A673 (cell line): ENCODE results near the gene DIP2C. TPM values are rescaled to one million over a fixed set of nuclear protein-coding genes. Genes with fewer than 3 reads are reported as not detected.
A peak's percentile ranks its signal among the peaks of the same experiment; 100 is the strongest.

ENCODE experiments used
- BruUV-seq: library from RNA; stranded (reverse); fragments of 400-500 nt; replicated peaks from 2 replicates; lab custom pipeline; 2021; lab: Mats Ljungman, UMichigan
- CTCF ChIA-PET: fragments of 300-600 bp; sonication (Branson Sonifier 250); formaldehyde crosslinking; loops from one replicate; lab custom pipeline; 2022; ENCODE audit warnings: antibody characterized with exemption; lab: Charles Lee
- POLR2A ChIA-PET: fragments of 300-600 bp; sonication (Branson Sonifier 250); formaldehyde crosslinking; loops from one replicate; lab custom pipeline; 2022; ENCODE audit warnings: antibody characterized with exemption; ENCODE audit not compliant: low non-redundant PET; lab: Charles Lee
- DNase-seq: peaks from one replicate; pipeline ENCODE4 v3.0.0-alpha.2; 2015; ENCODE audit warnings: low spot score
- H3K27ac ChIP-seq: fragments of 200-600 bp; sonication (generic); 2 replicates; pipeline ENCODE4 v1.5.1; 2016; ENCODE audit warnings: mixed run types, low read depth, mild to moderate bottlenecking, mixed read lengths, antibody characterized with exemption, low read length; ENCODE audit not compliant: poor library complexity, severe bottlenecking
- H3K27me3 ChIP-seq: fragments of 200-600 bp; sonication (generic); replicated peaks from 2 replicates; pipeline ENCODE4 v1.6.1; 2017; ENCODE audit warnings: mixed run types, low read depth, mild to moderate bottlenecking, mixed read lengths, antibody characterized with exemption, low read length; ENCODE audit not compliant: insufficient read depth, poor library complexity
- H3K36me3 ChIP-seq: fragments of 200-600 bp; sonication (generic); 2 replicates; pipeline ENCODE4 v1.6.1; 2016; ENCODE audit warnings: mixed run types, mild to moderate bottlenecking, mixed read lengths, antibody characterized with exemption, low read length; ENCODE audit not compliant: insufficient read depth, poor library complexity, severe bottlenecking
- H3K4me1 ChIP-seq: fragments of 200-600 bp; sonication (generic); 2 replicates; pipeline ENCODE4 v1.6.1; 2017; ENCODE audit warnings: mixed run types, mild to moderate bottlenecking, mixed read lengths, antibody characterized with exemption, low read length; ENCODE audit not compliant: insufficient read depth, poor library complexity, severe bottlenecking
- H3K4me3 ChIP-seq: fragments of 200-600 bp; sonication (generic); 2 replicates; pipeline ENCODE4 v1.5.1; 2016; ENCODE audit warnings: low read depth, mixed run types, mild to moderate bottlenecking, mixed read lengths, low read length; ENCODE audit not compliant: poor library complexity, severe bottlenecking
- H3K9me3 ChIP-seq: fragments of 200-600 bp; sonication (generic); 2 replicates; pipeline ENCODE4 v1.6.1; 2016; ENCODE audit warnings: mixed run types, low read depth, mild to moderate bottlenecking, mixed read lengths, antibody characterized with exemption, low read length; ENCODE audit not compliant: poor library complexity, severe bottlenecking
- EZH2 ChIP-seq: fragments of 200-600 bp; sonication (generic); IDR thresholded peaks from 2 replicates; pipeline ENCODE4 v1.6.1; 2017; ENCODE audit warnings: borderline replicate concordance, low read depth, mild to moderate bottlenecking, mixed read lengths, antibody characterized with exemption, low read length; ENCODE audit not compliant: poor library complexity, severe bottlenecking
- intact Hi-C: fragments of 100-400 bp; cut with micrococcal nuclease; formaldehyde crosslinking; loops from one replicate; pipeline ENCODE4 v1.10.0; 2022; ENCODE audit not compliant: unreplicated experiment
- total RNA-seq: library from RNA; stranded (reverse); gene quantifications from 2 replicates; pipeline ENCODE4 v1.2.3, GENCODE V29; 2021
- TF ChIP-seq, protein P1 (sequence below): fragments of 300-800, 200-600 bp; sonication (generic); conservative IDR thresholded peaks from 2 replicates; pipeline ENCODE4 v1.5.1; 2017; ENCODE audit warnings: low read depth, mild to moderate bottlenecking, antibody characterized with exemption, low read length, moderate library complexity, mixed read lengths

The DIP2C gene
- total RNA-seq, 1 experiment from 2014 or later: 13.2 TPM

DNA sequence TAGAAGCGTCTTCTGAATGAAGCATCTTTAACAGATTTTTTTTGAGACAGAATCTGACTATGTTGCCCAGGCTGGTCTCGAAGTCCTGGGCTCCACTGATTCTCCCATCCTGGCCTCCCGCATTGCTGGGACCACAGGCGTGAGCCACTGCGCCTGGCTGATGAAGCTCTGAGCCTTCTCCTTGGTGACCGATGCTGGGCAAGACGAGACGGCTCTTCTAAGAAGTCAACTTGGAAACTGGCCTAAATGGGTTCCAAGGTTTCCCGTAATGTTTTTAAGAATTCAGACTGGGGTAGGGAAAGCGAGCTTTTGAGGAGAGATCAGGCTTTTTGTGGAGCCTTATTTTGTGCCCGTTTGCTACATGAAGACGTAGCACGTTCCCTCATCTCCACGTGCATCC lies 329.7 kb downstream of the DIP2C start:
- ChIA-PET POLR2A (no interaction called here), CTCF (interaction anchor here (0.7 kb wide), 1 partner anchor 201 kb away, joined by 3 read pairs; no protein-coding TSS in a partner anchor)
- Histone ChIP-seq H3K9me3 (no peaks in the 10 kb centered on the region), H3K36me3 (no peaks in the 10 kb centered on the region), H3K27ac (no peak overlapping the region), H3K4me1 (no peaks in the 10 kb centered on the region), H3K27me3 (no peaks in the 10 kb centered on the region), H3K4me3 (no peak overlapping the region)
- intact Hi-C loops: no loop called here
- no TSS peak for BruUV-seq
- TF ChIP-seq EZH2: no peak
- TF ChIP-seq, protein P1, sequence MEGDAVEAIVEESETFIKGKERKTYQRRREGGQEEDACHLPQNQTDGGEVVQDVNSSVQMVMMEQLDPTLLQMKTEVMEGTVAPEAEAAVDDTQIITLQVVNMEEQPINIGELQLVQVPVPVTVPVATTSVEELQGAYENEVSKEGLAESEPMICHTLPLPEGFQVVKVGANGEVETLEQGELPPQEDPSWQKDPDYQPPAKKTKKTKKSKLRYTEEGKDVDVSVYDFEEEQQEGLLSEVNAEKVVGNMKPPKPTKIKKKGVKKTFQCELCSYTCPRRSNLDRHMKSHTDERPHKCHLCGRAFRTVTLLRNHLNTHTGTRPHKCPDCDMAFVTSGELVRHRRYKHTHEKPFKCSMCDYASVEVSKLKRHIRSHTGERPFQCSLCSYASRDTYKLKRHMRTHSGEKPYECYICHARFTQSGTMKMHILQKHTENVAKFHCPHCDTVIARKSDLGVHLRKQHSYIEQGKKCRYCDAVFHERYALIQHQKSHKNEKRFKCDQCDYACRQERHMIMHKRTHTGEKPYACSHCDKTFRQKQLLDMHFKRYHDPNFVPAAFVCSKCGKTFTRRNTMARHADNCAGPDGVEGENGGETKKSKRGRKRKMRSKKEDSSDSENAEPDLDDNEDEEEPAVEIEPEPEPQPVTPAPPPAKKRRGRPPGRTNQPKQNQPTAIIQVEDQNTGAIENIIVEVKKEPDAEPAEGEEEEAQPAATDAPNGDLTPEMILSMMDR: no peak
- no peak for DNase-seq

DNA sequence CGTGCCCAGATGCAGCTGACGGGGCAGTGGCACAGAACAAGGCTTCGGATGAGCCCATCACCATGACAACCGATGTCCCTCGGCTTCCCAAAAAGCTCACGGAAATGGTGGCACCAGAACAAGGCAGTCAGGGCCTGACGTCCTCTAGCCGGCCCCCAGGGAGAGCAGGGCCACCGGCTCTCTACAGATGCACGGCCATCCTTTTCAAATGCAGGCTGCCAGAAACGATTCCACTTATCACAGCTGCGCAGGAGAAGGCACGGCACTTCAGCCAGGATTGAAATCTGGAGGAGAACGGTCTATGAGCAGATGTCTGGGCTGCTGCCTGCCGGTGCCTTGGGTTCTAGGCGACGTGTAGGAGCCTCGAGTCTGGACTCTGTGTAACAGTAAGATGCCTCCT lies 330.4 kb downstream of the DIP2C start:
- H3K4me3 ChIP-seq: no peak overlapping the region
- ChIA-PET POLR2A (no interaction called here), CTCF (no interaction called here)
- intact Hi-C loops: no loop called here
- no peak for DNase-seq
- no peaks in the 10 kb centered on the region for H3K27me3 ChIP-seq
- H3K9me3 ChIP-seq: no peaks in the 10 kb centered on the region
- TF ChIP-seq EZH2: no peak
- TF ChIP-seq, protein P1: no peak
- BruUV-seq: no TSS peak
- no peaks in the 10 kb centered on the region for H3K36me3 ChIP-seq
- no peak overlapping the region for H3K27ac ChIP-seq
- H3K4me1 ChIP-seq: no peaks in the 10 kb centered on the region

DNA sequence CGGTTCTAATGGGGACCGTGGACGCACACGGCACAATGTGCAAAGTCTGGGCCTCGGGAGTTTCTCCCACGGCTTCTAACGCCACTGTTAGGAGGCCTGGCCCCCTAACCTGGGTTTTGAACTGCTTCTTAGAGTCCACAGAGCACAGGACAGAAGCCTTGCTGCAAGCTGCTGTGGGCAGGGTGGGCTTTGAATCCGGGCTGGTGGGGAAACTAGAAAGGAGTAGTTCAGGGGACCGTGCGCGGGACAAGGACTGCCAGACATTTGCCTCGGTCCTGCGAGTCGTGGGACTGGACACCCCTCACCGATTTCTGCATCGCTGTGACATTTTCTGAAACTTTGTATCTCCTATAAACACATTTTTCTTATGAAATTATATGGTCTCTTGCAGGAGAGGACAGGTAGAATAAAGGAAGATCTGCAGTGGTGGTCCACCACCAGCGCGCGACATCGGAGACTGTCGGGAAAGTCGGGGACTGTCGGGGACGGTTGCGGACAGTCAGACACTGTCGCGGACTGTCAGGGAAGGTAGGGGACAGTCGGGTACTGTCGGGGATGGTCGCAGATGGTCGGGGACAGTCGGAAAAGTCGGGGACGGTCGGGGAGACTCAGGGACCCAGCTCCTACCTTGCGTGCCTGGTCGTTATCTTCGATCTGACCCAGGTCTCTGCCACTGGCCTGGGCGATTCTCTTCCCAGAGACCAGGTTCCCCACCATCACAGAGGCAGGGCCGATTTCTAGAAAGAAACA lies 332.1 kb downstream of the DIP2C start:
- no peak overlapping the region for H3K4me3 ChIP-seq
- ChIA-PET POLR2A (no interaction called here), CTCF (no interaction called here)
- TF ChIP-seq, protein P1: no peak
- TF ChIP-seq EZH2: no peak
- H3K9me3 ChIP-seq: no peaks in the 10 kb centered on the region
- no peaks in the 10 kb centered on the region for H3K36me3 ChIP-seq
- H3K4me1 ChIP-seq: no peaks in the 10 kb centered on the region
- peak overlapping the region; percentile 5 for H3K27ac ChIP-seq
- no peaks in the 10 kb centered on the region for H3K27me3 ChIP-seq
- DNase-seq: no peak
- intact Hi-C loops: no loop called here
- no TSS peak for BruUV-seq
